Left kidney (tissue), 8 donors: ENCODE data around the gene C19orf73. TPM values are rescaled to one million over a fixed set of nuclear protein-coding genes. Genes with fewer than 3 reads are reported as not detected.

Source experiments
- DNase-seq: peaks from one replicate; pipeline ENCODE4 v3.0.0-alpha.2; 2013
- long read RNA-seq, 8 donors: transcript quantifications; one replicate each; lab custom pipeline, GENCODE V29; 2026
- polyA plus RNA-seq: library from polyadenylated mRNA; unstranded; fragments of 120-200 nt; gene quantifications from one replicate; pipeline ENCODE4 v1.2.1, GENCODE V29; 2013; ENCODE audit not compliant: insufficient read length

The C19orf73 gene, protein sequence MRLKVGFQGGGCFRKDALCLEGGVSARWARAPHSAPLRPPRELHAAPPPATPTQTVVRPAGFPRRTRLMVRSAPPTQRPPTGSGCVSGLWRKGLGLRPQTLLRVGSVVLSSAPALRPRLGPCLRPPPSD
- 0.20 TPM for polyA plus RNA-seq
- long read RNA-seq, donor 1, partial matches to known transcripts = 0 of 4 reads
- long read RNA-seq, donor 1, other reads (novel, unspliced or antisense) = 0 of 4 reads
- long read RNA-seq, donor 2, transcript C19orf73-201 (1 exons, 744 nt) = major isoform, 5 of 5 reads
- long read RNA-seq, donor 2, partial matches to known transcripts = 0 of 5 reads
- long read RNA-seq, donor 2, other reads (novel, unspliced or antisense) = 0 of 5 reads
- long read RNA-seq, donor 3, partial matches to known transcripts = 0 of 4 reads
- long read RNA-seq, donor 3, other reads (novel, unspliced or antisense) = 0 of 4 reads
- long read RNA-seq, donor 4, partial matches to known transcripts = 0 of 3 reads
- long read RNA-seq, donor 4, other reads (novel, unspliced or antisense) = 0 of 3 reads
- long read RNA-seq, donor 5, transcript C19orf73-201 (1 exons, 744 nt) = major isoform, 9 of 9 reads
- long read RNA-seq, donor 5, partial matches to known transcripts = 0 of 9 reads
- long read RNA-seq, donor 5, other reads (novel, unspliced or antisense) = 0 of 9 reads
- long read RNA-seq, donor 6 = 0 reads
- long read RNA-seq, donor 7, transcript C19orf73-201 (1 exons, 744 nt) = major isoform, 6 of 11 reads
- long read RNA-seq, donor 7, partial matches to known transcripts = 0 of 11 reads
- long read RNA-seq, donor 7, other reads (novel, unspliced or antisense) = 5 of 11 reads
- long read RNA-seq, donor 8, partial matches to known transcripts = 0 of 2 reads
- long read RNA-seq, donor 8, other reads (novel, unspliced or antisense) = 0 of 2 reads

DNA sequence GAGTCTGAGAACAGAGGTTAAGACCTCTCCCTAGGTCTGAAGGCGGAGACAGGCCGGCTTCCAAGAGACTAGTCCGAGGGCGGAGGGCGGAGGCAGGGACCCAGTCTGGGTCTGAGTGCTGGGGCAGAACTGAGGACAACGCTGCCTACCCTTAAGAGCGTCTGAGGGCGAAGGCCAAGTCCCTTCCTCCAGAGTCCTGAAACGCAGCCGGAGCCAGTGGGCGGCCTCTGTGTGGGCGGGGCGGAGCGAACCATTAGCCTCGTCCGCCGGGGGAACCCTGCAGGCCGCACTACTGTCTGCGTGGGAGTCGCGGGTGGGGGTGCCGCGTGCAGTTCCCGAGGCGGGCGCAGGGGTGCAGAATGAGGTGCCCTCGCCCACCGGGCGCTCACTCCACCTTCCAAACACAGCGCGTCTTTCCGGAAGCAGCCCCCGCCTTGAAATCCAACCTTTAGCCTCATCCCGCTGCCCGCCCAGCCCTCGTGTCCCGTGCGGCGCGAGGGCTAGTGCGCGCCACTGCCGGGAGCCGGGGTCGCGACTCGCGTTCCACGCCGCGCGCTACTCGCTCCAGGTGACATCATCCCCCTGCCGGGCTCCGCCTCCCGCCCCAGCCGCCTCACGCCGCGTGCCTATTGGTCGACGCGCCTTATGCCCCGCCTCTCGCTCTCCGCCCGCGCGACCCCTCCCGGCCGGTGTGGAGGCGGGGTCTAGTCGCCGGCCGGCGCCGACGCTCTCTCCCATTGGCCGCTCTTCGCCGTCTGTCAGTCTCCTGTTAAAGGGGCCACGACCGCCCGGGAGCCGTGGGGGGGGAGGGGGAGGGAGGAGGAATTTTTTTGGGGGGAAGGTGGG, at the start of gene C19orf73:
C19orf73 (minus strand) TSS at position 579 of the 846 bp plus-strand sequence; CDS start at position 458, 121 bp downstream.
- peak; percentile 92 for DNase-seq

DNA sequence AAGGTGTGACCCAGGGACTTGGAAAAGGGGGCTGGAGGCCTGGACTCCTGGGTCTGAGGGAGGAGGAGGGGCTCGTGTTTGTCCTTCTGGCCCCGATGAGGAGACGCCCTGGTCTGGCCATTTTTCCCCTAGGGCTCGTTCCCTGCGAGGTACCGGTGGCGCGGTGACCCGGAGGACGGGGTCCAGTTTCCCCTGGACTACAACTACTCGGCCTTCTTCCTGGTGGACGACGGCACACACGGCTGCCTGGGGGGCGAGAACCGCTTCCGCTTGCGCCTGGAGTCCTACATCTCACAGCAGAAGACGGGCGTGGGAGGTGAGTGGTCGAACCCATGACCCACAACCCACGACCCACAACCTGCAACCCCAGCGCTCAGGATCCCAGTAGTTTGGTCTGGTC, 49.5 kb upstream of the C19orf73 start:
- DNase-seq = no peak

DNA sequence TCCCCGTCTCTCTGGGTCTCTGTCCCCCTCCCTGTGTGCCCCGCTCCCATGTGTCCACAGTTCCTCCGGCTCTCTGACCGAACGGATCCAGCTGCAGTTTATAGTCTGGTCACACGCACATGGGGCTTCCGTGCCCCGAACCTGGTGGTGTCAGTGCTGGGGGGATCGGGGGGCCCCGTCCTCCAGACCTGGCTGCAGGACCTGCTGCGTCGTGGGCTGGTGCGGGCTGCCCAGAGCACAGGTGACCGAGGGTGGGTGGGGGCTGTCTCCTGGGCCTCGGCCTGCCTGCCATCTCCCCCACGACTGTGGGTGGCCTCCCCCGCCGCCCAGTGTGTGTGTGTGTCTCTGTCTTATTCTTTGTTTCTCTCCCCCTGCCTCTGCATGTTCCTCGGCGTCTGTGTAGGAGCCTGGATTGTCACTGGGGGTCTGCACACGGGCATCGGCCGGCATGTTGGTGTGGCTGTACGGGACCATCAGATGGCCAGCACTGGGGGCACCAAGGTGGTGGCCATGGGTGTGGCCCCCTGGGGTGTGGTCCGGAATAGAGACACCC, 49.0 kb upstream of the C19orf73 start:
- DNase-seq = no peak

DNA sequence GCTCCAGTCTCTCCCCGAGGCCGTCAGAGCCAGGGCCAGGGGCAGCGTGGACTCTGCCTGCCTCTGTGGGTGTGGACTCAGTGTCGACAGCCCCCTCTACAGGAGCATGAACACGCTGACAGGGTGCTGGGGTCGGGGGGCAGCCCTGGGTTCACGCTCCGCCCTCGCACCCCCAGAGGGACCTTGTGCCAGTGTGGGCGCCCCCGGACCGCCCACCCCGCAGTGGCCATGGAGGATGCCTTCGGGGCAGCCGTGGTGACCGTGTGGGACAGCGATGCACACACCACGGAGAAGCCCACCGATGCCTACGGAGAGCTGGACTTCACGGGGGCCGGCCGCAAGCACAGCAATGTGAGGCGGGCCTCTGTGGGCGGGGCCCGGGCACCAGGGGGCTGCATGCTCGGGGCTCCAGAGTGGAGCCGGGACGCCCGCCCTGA, 46.9 kb upstream of the C19orf73 start:
- DNase-seq = no peak

DNA sequence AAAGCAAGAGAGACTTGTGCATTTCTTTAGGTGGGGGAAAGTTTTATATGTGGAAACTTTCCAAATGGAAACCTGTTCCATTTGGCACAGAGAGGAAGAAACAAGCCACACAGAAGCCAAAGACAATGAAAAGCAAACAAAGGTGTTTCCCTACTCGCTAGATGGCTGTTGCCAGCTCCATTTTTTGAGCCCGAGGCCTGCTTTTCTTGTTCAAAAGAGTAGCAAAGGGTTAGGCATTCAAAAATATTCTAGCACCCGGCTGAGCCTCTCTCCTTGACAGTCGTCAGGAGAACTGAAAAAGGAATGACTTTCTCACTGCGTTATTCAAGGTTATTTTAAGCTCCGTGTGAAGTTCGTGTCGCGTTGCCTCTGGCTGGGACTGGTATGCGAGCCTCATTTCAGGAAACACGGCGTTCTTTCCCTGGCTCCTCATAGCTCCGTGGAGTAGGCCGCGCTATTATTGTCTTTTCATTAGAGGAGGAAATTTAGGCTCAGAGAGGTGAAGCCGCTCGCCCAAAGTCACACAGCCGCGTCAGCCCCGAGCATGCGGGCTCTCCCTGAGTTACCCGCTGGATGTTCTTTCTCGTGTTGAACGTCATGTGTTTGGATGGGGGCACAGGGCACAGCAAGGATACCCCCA, 46.3 kb upstream of the C19orf73 start:
- DNase-seq = no peak

DNA sequence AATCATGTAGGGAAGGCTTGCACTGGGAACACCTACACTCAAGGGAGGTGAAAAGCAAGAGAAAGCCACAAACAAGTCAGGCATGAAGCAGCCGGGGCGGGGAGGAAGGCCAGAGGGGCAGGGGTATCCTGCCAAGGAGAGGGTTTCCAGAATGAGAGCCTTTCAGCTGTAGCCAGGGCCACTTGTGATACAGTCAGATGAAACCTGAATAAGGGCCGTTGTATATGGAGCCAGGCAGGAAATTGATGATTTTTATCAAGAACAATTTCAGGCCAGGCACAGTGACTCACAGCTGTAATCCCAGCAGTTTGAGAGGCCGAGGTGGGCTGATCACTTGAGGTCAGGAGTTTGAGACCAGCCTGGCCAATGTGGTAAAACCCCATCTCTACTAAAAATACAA, 43.0 kb upstream of the C19orf73 start:
- DNase-seq = no peak

DNA sequence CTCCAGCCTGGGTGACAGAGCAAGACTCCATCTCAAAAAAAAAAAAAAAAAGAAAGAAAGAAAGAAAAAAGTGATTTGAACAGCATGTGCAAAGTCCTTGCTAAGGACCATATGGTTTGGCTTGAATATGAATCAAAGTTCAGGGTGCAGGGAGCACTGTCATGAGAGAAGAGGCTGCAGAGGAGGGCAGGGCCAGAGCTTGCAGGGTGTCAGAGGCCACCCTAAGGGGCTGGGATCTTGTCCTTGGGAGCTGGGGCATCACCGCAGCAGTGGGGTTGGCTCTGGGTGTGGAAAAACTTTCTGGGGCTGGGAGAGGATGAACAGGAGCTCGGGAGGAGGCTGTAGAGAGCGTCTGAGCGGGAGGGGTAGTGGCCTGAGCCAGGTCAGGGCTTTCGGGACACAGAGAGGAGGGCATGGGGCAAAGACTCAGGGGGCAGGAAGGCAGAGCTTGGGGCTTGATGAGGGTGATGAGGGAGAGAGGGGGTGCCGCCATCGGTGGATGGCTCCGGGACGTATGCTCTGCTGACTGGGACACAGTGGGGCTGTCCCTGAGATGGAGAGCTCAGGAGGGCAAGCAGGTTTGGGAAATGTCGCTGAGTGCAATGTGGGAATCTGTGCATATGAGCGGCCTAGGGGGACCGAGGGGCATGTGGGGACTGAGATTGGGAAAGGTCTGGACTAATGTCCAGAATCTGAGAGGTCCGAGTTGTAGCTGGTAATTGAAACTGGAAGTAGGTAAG, 41.7 kb upstream of the C19orf73 start:
- DNase-seq = no peak

DNA sequence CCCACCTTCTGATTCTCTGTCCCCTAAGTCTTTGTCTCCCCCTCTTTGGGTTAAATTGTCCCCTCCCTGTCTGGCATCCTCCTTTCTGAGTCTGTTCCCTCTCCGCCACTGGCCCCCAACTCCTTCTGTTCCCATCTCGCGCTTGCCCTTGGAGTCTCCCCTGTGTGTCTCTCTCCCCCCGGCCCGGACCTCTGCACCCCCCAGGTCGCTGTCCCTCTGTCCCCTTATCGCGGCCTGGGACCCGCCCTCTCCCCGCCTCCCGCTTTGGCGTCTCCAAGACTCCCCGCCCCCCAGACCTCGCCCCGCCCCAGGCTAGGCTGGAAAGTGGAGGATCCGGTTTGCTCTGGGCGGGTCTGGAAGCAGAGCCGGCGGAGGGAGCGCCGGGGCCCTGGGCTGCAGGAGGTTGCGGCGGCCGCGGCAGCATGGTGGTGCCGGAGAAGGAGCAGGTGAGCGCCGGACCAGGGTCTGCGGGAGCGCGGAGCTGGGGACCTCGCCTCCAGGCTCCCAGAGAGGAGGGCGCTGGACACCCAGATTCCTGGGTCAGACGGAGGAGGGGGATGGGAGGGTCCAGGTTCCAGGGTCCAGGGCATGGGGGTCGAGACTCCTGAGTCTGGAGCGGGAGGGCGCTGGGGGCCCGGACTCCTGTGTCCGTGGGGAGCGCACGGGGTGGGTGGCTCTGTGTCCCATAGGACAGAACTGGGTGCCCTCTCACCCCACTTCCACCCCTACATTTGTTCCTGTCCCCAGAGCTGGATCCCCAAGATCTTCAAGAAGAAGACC, 38.7 kb upstream of the C19orf73 start, which contains the start of gene TRPM4:
TRPM4 (plus strand) TSS at position 348 of the 780 bp plus-strand sequence; CDS start at position 423, 75 bp downstream.
- DNase-seq = peak; percentile 94

DNA sequence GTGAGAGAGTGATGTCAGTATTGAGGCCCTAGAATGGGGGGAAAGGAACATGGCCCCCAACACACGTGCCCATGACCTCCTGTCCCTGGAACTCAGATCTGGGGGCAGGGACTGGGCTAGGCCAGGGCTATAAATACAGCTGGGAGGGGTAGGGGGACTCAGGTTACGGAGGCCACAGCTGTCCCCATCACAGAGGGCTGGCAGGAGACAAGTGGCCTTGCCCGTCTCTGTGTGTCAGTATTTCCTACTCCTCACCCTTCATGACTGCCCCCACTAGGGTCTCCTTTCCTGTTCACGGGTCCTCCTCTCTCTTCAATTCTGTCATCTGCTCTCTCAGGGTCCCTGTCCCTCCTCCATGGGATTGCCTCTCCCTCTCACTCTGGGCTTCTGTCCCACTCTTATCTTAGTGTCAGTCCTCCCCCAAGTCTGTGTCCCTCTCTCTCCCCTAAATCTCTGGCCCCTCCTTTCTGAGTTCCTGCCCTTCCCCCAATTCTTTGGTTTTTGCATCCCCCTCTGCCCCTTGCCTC, 36.9 kb upstream of the C19orf73 start:
- DNase-seq = no peak

DNA sequence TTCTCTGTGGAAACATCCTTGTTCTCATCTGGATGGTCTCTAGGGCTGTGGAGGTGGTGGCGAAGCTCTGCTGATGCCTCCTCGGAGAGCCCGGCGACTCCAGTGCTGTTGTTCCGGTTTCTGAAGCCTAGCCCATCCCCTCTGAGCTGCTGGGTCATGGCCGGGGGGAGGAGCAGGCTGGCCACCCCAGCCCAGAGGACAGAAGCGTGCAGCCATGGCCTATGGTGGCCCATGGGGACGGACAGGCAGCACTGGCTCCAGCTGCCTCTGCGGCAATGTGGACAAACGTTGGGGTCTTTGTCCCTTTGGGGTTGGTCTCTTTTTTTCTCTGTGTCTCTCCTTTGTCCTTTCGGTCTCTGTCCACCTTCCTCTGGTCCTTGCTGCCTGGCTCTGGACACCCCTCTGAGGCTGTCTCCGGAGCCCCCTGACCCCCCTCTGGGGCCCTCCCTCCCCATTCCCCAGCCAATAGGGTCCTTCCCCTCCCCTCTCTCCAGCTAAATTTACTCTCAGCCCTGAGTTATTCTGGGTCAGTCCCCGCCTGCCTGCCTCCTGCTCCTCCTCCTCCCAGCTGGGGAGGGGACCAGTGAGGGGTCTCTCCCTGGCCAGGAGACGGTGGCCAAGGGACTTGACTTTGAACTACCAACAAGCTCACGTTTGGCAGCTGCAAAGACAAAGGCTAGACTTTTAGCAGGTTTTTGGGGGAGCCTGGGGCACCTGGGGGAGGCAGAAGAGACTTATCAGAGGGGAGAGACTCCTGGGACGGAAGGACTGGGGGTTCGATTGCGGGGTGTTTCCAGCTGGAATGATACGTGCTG, 36.3 kb upstream of the C19orf73 start, which contains the start of gene HRC:
HRC (minus strand) TSS at position 392 of the 815 bp plus-strand sequence; CDS start at position 233, 159 bp downstream.
- peak; percentile 71 for DNase-seq

DNA sequence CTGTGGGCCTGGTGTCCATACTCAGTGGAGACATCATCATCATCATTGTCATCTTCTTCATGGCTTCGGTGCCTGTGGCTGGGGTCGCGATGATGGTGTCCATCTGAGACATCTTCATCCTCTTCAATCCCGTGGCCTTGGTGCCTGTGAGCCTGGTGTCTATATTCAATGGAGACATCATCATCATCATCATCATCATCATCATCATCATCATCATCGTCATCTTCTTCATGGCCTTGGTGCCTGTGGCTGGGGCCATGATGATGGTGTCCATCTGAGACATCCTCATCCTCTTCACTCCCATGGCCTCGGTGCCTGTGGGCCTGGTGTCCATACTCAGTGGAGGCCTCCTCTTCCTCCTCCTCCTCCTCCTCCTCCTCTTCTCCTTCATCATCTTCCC, 35.3 kb upstream of the C19orf73 start:
- no peak for DNase-seq

DNA sequence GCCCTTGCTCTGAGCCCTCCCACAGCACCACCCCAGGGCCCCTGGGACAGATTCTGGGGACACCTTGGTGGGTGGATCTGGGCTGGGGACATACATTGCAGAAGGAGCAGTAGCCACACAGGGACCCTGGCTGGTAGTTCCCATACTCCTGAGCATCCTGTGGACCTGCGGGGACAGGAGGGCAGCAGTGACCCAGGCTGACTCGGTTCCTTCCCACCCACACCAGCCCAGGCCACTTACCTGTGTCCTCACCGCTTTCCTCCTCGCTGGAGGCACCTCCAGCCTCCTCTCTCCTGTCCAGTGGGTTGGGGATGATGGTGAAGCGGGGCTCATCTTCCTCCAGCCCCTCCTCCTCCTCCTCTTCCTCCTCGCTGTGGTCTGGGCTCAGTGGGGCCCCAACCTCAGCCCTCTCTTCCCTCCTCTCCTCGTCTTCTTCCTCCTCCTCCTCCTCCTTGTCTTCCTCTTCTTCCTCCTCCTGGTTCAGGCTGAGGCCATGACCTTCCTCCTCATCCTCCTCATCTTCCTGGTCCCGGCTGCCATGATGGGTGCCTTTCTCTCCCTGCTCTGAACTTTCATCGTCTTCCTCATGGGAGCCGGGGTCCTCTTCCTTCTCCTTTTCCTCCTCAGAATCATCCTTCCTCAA, 34.3 kb upstream of the C19orf73 start:
- no peak for DNase-seq

DNA sequence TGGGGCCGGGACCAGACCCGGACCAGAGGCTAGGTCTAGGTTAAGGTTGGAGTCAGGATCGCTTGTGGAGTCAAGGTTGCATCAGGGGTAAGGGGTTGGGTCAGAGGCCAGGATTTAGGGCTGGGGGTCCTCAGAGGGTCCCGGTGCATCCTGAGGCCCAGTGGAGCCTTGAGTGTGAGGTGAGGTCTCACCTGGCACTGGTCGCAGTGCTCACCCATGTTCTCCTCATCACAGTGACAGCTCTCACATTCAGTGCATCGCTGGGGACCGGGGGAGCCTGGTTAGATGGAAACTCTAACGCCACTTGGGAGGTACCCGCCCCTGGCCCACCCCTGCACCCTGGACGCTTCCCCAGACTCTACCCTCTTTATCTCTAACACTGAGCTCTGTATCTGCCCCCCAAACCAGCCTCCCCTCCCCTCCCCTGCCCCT, 33.2 kb upstream of the C19orf73 start:
- no peak for DNase-seq

DNA sequence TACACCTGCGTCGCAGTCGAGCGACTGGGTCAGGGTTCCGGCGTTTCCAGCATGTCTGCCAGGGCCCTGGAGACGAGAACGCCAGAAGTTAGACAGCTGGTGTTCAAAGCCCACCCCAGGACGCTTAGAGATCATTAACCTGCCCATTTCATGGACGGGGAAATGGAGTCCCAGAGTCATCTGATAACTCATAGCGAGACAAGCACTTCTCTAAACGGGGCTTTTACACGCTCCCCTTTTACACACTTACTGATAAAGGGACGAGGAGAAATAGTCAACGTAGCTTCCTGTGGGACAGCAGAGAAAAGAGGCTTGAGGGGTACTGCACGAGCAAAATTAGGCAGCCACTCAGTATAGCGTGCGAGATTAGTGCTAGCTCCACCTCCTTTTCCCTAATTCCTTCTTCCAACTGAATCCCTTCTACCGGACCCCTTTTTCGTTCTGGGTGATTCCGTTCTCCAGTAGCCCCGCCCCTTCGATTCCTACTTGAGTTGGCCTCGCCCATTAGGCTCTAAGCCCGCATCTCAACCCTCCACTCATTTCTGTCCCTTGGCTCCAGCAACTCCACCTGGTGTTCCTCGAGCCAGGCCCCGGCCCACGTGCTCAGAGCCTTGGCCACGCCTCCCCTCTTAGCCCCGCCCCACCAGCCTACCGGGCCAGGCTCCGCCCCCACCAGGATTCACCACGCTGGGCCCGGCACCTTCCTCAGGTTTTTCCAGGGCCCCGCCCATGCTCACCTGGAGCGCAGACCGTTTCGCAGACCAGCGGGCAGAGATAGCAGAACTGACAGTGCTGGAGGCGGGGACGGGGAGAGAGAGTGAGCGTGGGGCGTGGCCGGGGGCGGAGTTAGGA, 32.5 kb upstream of the C19orf73 start:
- no peak for DNase-seq

DNA sequence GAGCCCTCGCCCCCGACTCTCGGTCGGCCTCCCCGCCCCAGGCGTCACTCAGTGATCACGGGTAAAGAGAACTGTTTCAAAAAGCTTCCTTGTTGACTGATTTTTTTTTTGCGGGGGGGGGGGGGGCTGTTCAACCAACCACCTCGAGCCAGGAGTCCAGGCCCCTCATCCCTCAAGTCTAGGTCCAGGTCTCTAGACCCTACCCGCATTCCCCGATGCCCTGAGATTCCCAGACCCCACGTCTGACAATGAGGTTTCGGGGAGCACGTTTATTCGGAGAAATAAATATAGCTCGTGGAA, 32.0 kb upstream of the C19orf73 start:
- no peak for DNase-seq

DNA sequence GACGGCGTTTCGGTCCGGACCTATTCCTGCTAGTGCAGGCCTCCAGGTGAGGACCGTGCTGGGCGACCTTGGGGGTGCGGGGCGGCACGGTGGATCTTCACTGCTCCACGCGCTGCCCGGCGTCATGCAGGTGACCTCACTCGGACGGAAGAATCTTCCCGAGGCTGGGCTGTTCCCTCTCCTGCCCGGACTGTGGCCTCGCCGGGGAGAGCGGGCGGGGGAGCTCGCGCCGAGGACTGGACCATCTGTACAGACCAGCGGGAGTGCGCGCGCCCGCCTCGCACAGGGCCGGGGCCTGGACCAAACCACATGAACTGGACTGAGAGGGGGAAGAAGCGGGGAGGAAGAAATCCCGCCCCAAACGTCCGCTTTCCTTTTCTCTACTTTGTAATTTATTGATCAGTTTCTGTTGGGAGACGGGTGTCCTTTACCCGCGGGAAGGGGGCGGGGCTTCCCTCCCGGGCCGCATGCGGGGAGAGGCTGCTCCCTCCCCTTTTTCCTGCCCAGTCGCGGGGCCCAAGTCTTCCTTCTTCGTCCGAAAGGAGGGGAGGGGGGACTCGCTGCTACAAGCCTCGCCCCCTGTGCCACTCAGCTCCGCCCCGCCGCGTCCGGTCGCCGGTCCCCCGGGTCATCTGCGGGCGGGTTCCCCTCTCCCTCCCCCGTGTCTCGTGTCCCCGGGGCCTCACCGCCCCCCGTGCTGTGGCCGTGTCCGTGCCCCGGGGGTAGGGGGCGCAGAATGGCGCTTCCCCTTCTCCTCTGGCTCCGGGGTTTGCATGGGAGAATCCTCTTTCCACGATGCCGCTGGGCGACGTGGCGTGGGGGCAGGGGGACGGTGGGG, 31.4 kb upstream of the C19orf73 start:
- DNase-seq = peak; percentile 90
